Ishikawa (cell line): ENCODE measurements around the gene MEF2C.

Experiments
- CEBPB ChIP-seq: IDR thresholded peaks from 2 replicates; pipeline ENCODE4 v1.6.1; 2012
- CREB1 ChIP-seq: IDR thresholded peaks from 2 replicates; pipeline ENCODE4 v1.6.1; 2012; ENCODE audit warnings: low read depth
- EGR1 ChIP-seq: IDR thresholded peaks from 2 replicates; pipeline ENCODE4 v1.6.1; 2012
- EP300 ChIP-seq: IDR thresholded peaks from 2 replicates; pipeline ENCODE4 v1.6.1; 2012; ENCODE audit warnings: borderline replicate concordance
- FOXM1 ChIP-seq: IDR thresholded peaks from 2 replicates; pipeline ENCODE4 v1.6.1; 2012; ENCODE audit warnings: low read depth, borderline replicate concordance
- NFIC ChIP-seq: IDR thresholded peaks from 2 replicates; pipeline ENCODE4 v1.6.1; 2012
- RAD21 ChIP-seq: IDR thresholded peaks from 2 replicates; pipeline ENCODE4 v1.6.1; 2012; ENCODE audit warnings: low read depth
- REST ChIP-seq: IDR thresholded peaks from 2 replicates; pipeline ENCODE4 v1.6.1; 2012; ENCODE audit warnings: low read depth, mild to moderate bottlenecking
- TAF1 ChIP-seq: IDR thresholded peaks from 2 replicates; pipeline ENCODE4 v1.6.1; 2012; ENCODE audit warnings: low read depth, mild to moderate bottlenecking
- TCF12 ChIP-seq: IDR thresholded peaks from 2 replicates; pipeline ENCODE4 v1.6.1; 2012; ENCODE audit warnings: low read depth
- TEAD4 ChIP-seq: IDR thresholded peaks from 2 replicates; pipeline ENCODE4 v1.6.1; 2012
- USF1 ChIP-seq: IDR thresholded peaks from 2 replicates; pipeline ENCODE4 v1.6.1; 2012
- YY1 ChIP-seq: IDR thresholded peaks from 2 replicates; pipeline ENCODE4 v1.6.1; 2012; ENCODE audit warnings: low read depth
- ZBTB7A ChIP-seq: IDR thresholded peaks from 2 replicates; pipeline ENCODE4 v1.6.1; 2012; ENCODE audit warnings: low read depth

The MEF2C gene

GRCh38 chr5:88669371-88670050 lies 213.5 kb downstream of the MEF2C start:
- no peak for TF ChIP-seq CREB1
- TF ChIP-seq EGR1, result no peak
- no peak for TF ChIP-seq CEBPB
- no peak for TF ChIP-seq NFIC
- no peak for TF ChIP-seq YY1
- TF ChIP-seq USF1, result no peak

- TF ChIP-seq USF1 (no peak), TEAD4 (no peak), TCF12 (no peak), EGR1 (no peak), TAF1 (no peak), RAD21 (no peak), FOXM1 (no peak), YY1 (no peak), ZBTB7A (no peak), NFIC (no peak), EP300 (no peak), REST (no peak)
These were observed 215.3 kb downstream of the MEF2C start for GRCh38 chr5:88667496-88668201.
